ENCODE data around the gene STPG3. TPM values are rescaled to one million over a fixed set of nuclear protein-coding genes. Genes with fewer than 3 reads are reported as not detected.

STPG3 gene
- polyA plus RNA-seq, 2 of the 4 experiments (the other 2 are of a cell fraction), result not detected

Other genes starting within 250 kb of the STPG3 start
- gene ABCA2, start 223.0 kb upstream of the STPG3 start, polyA plus RNA-seq (2011; rRNA removed), result 8.3 and 10.1 TPM in 2 replicates
- gene ABCA2, start 223.0 kb upstream of the STPG3 start, polyA plus RNA-seq (2017; fragmentation: RNase III; extraction: RNeasy Plus Mini Kit Qiagen cat#74134 plus additional on column Dnase treatment), result 23.0 to 25.6 TPM (median 24.7 TPM) in 3 replicates
- not detected in 2 replicates for gene FUT7, start 219.2 kb upstream of the STPG3 start, polyA plus RNA-seq (2011; rRNA removed)
- 0.07 TPM in 1 of 3 replicates, not detected in the others for gene FUT7, start 219.2 kb upstream of the STPG3 start, polyA plus RNA-seq (2017; fragmentation: RNase III; extraction: RNeasy Plus Mini Kit Qiagen cat#74134 plus additional on column Dnase treatment)
- 12.7 and 13.0 TPM in 2 replicates for gene NPDC1, start 205.1 kb upstream of the STPG3 start, polyA plus RNA-seq (2011; rRNA removed)
- 33.2 to 40.6 TPM (median 40.2 TPM) in 3 replicates for gene NPDC1, start 205.1 kb upstream of the STPG3 start, polyA plus RNA-seq (2017; fragmentation: RNase III; extraction: RNeasy Plus Mini Kit Qiagen cat#74134 plus additional on column Dnase treatment)
- gene ENTPD2, start 197.2 kb upstream of the STPG3 start, polyA plus RNA-seq (2011; rRNA removed), result 0.75 and 2.3 TPM in 2 replicates
- 0.71 to 1.2 TPM (median 1.1 TPM) in 3 replicates for gene ENTPD2, start 197.2 kb upstream of the STPG3 start, polyA plus RNA-seq (2017; fragmentation: RNase III; extraction: RNeasy Plus Mini Kit Qiagen cat#74134 plus additional on column Dnase treatment)
- 6.5 and 6.9 TPM in 2 replicates for gene SAPCD2, start 180.7 kb upstream of the STPG3 start, polyA plus RNA-seq (2011; rRNA removed)
- 13.1 to 16.4 TPM (median 14.6 TPM) in 3 replicates for gene SAPCD2, start 180.7 kb upstream of the STPG3 start, polyA plus RNA-seq (2017; fragmentation: RNase III; extraction: RNeasy Plus Mini Kit Qiagen cat#74134 plus additional on column Dnase treatment)
- 1.2 and 1.9 TPM in 2 replicates for gene UAP1L1, start 173.8 kb upstream of the STPG3 start, polyA plus RNA-seq (2011; rRNA removed)
- 4.8 to 7.8 TPM (median 6.0 TPM) in 3 replicates for gene UAP1L1, start 173.8 kb upstream of the STPG3 start, polyA plus RNA-seq (2017; fragmentation: RNase III; extraction: RNeasy Plus Mini Kit Qiagen cat#74134 plus additional on column Dnase treatment)
- gene MAN1B1, start 164.3 kb upstream of the STPG3 start, polyA plus RNA-seq (2011; rRNA removed), result 31.7 and 47.8 TPM in 2 replicates
- gene MAN1B1, start 164.3 kb upstream of the STPG3 start, polyA plus RNA-seq (2017; fragmentation: RNase III; extraction: RNeasy Plus Mini Kit Qiagen cat#74134 plus additional on column Dnase treatment), result 45.1 to 48.6 TPM (median 47.0 TPM) in 3 replicates
- gene DPP7, start 136.6 kb upstream of the STPG3 start, polyA plus RNA-seq (2011; rRNA removed), result 27.6 and 36.0 TPM in 2 replicates
- gene DPP7, start 136.6 kb upstream of the STPG3 start, polyA plus RNA-seq (2017; fragmentation: RNase III; extraction: RNeasy Plus Mini Kit Qiagen cat#74134 plus additional on column Dnase treatment), result 61.3 to 71.8 TPM (median 68.5 TPM) in 3 replicates
- gene GRIN1, start 112.1 kb upstream of the STPG3 start, polyA plus RNA-seq (2011; rRNA removed), result 0.11 and 0.13 TPM in 2 replicates
- gene GRIN1, start 112.1 kb upstream of the STPG3 start, polyA plus RNA-seq (2017; fragmentation: RNase III; extraction: RNeasy Plus Mini Kit Qiagen cat#74134 plus additional on column Dnase treatment), result 0.30 to 0.51 TPM (median 0.45 TPM) in 3 replicates
- gene LRRC26, start 81.2 kb upstream of the STPG3 start, polyA plus RNA-seq (2011; rRNA removed), result 0.08 and 0.09 TPM in 2 replicates
- gene LRRC26, start 81.2 kb upstream of the STPG3 start, polyA plus RNA-seq (2017; fragmentation: RNase III; extraction: RNeasy Plus Mini Kit Qiagen cat#74134 plus additional on column Dnase treatment), result 0.80 to 1.2 TPM (median 1.0 TPM) in 3 replicates
- not detected in 2 replicates for gene TMEM210, start 79.2 kb upstream of the STPG3 start, polyA plus RNA-seq (2011; rRNA removed)
- gene TMEM210, start 79.2 kb upstream of the STPG3 start, polyA plus RNA-seq (2017; fragmentation: RNase III; extraction: RNeasy Plus Mini Kit Qiagen cat#74134 plus additional on column Dnase treatment), result not detected in 3 replicates
- 17.5 and 22.3 TPM in 2 replicates for gene ANAPC2, start 62.7 kb upstream of the STPG3 start, polyA plus RNA-seq (2011; rRNA removed)
- 35.4 to 40.7 TPM (median 39.9 TPM) in 3 replicates for gene ANAPC2, start 62.7 kb upstream of the STPG3 start, polyA plus RNA-seq (2017; fragmentation: RNase III; extraction: RNeasy Plus Mini Kit Qiagen cat#74134 plus additional on column Dnase treatment)
- gene SSNA1, start 62.6 kb upstream of the STPG3 start, polyA plus RNA-seq (2011; rRNA removed), result 52.6 and 54.1 TPM in 2 replicates
- gene SSNA1, start 62.6 kb upstream of the STPG3 start, polyA plus RNA-seq (2017; fragmentation: RNase III; extraction: RNeasy Plus Mini Kit Qiagen cat#74134 plus additional on column Dnase treatment), result 89.2 to 102 TPM (median 102 TPM) in 3 replicates
- gene TPRN, start 50.5 kb upstream of the STPG3 start, polyA plus RNA-seq (2011; rRNA removed), result 2.1 and 2.4 TPM in 2 replicates
- gene TPRN, start 50.5 kb upstream of the STPG3 start, polyA plus RNA-seq (2017; fragmentation: RNase III; extraction: RNeasy Plus Mini Kit Qiagen cat#74134 plus additional on column Dnase treatment), result 5.3 to 6.5 TPM (median 6.3 TPM) in 3 replicates
- gene TMEM203, start 45.6 kb upstream of the STPG3 start, polyA plus RNA-seq (2011; rRNA removed), result 47.3 and 51.8 TPM in 2 replicates
- 29.2 to 31.0 TPM (median 31.0 TPM) in 3 replicates for gene TMEM203, start 45.6 kb upstream of the STPG3 start, polyA plus RNA-seq (2017; fragmentation: RNase III; extraction: RNeasy Plus Mini Kit Qiagen cat#74134 plus additional on column Dnase treatment)
- gene NDOR1, start 45.6 kb upstream of the STPG3 start, polyA plus RNA-seq (2011; rRNA removed), result 5.6 and 6.4 TPM in 2 replicates
- gene NDOR1, start 45.6 kb upstream of the STPG3 start, polyA plus RNA-seq (2017; fragmentation: RNase III; extraction: RNeasy Plus Mini Kit Qiagen cat#74134 plus additional on column Dnase treatment), result 17.9 to 19.5 TPM (median 17.9 TPM) in 3 replicates
- 0.06 and 0.29 TPM in 2 replicates for gene RNF208, start 29.0 kb upstream of the STPG3 start, polyA plus RNA-seq (2011; rRNA removed)
- gene RNF208, start 29.0 kb upstream of the STPG3 start, polyA plus RNA-seq (2017; fragmentation: RNase III; extraction: RNeasy Plus Mini Kit Qiagen cat#74134 plus additional on column Dnase treatment), result 1.0 to 1.7 TPM (median 1.7 TPM) in 3 replicates
- gene CYSRT1, start 26.1 kb upstream of the STPG3 start, polyA plus RNA-seq (2011; rRNA removed), result 0.30 and 0.32 TPM in 2 replicates
- 0.81 to 1.0 TPM (median 0.87 TPM) in 3 replicates for gene CYSRT1, start 26.1 kb upstream of the STPG3 start, polyA plus RNA-seq (2017; fragmentation: RNase III; extraction: RNeasy Plus Mini Kit Qiagen cat#74134 plus additional on column Dnase treatment)
- gene RNF224, start 23.8 kb upstream of the STPG3 start, polyA plus RNA-seq (2011; rRNA removed), result not detected in 2 replicates
- gene RNF224, start 23.8 kb upstream of the STPG3 start, polyA plus RNA-seq (2017; fragmentation: RNase III; extraction: RNeasy Plus Mini Kit Qiagen cat#74134 plus additional on column Dnase treatment), result 0.04 to 0.07 TPM (median 0.07 TPM) in 3 replicates
- gene SLC34A3, start 20.4 kb upstream of the STPG3 start, polyA plus RNA-seq (2011; rRNA removed), result not detected in 2 replicates
- 0.04 to 0.05 TPM (median 0.05 TPM) in 3 replicates for gene SLC34A3, start 20.4 kb upstream of the STPG3 start, polyA plus RNA-seq (2017; fragmentation: RNase III; extraction: RNeasy Plus Mini Kit Qiagen cat#74134 plus additional on column Dnase treatment)
- gene TUBB4B, start 10.0 kb upstream of the STPG3 start, polyA plus RNA-seq (2011; rRNA removed), result 256 and 268 TPM in 2 replicates
- 646 to 795 TPM (median 671 TPM) in 3 replicates for gene TUBB4B, start 10.0 kb upstream of the STPG3 start, polyA plus RNA-seq (2017; fragmentation: RNase III; extraction: RNeasy Plus Mini Kit Qiagen cat#74134 plus additional on column Dnase treatment)
- 31.8 and 33.8 TPM in 2 replicates for gene NELFB, start 4.0 kb downstream of the STPG3 start, polyA plus RNA-seq (2011; rRNA removed)
- 44.4 to 46.3 TPM (median 45.3 TPM) in 3 replicates for gene NELFB, start 4.0 kb downstream of the STPG3 start, polyA plus RNA-seq (2017; fragmentation: RNase III; extraction: RNeasy Plus Mini Kit Qiagen cat#74134 plus additional on column Dnase treatment)
- 8.7 and 9.8 TPM in 2 replicates for gene TOR4A, start 26.4 kb downstream of the STPG3 start, polyA plus RNA-seq (2011; rRNA removed)
- gene TOR4A, start 26.4 kb downstream of the STPG3 start, polyA plus RNA-seq (2017; fragmentation: RNase III; extraction: RNeasy Plus Mini Kit Qiagen cat#74134 plus additional on column Dnase treatment), result 15.6 to 18.6 TPM (median 17.5 TPM) in 3 replicates
- gene NRARP, start 51.0 kb downstream of the STPG3 start, polyA plus RNA-seq (2011; rRNA removed), result 3.2 and 5.1 TPM in 2 replicates
- gene NRARP, start 51.0 kb downstream of the STPG3 start, polyA plus RNA-seq (2017; fragmentation: RNase III; extraction: RNeasy Plus Mini Kit Qiagen cat#74134 plus additional on column Dnase treatment), result 1.3 to 1.4 TPM (median 1.3 TPM) in 3 replicates
- gene EXD3, start 171.9 kb downstream of the STPG3 start, polyA plus RNA-seq (2011; rRNA removed), result 3.3 and 3.4 TPM in 2 replicates
- gene EXD3, start 171.9 kb downstream of the STPG3 start, polyA plus RNA-seq (2017; fragmentation: RNase III; extraction: RNeasy Plus Mini Kit Qiagen cat#74134 plus additional on column Dnase treatment), result 4.0 to 5.4 TPM (median 4.5 TPM) in 3 replicates
- gene NOXA1, start 172.1 kb downstream of the STPG3 start, polyA plus RNA-seq (2011; rRNA removed), result 0.44 and 0.58 TPM in 2 replicates
- 1.1 to 1.9 TPM (median 1.5 TPM) in 3 replicates for gene NOXA1, start 172.1 kb downstream of the STPG3 start, polyA plus RNA-seq (2017; fragmentation: RNase III; extraction: RNeasy Plus Mini Kit Qiagen cat#74134 plus additional on column Dnase treatment)
- 0.18 and 0.22 TPM in 2 replicates for gene ENTPD8, start 190.1 kb downstream of the STPG3 start, polyA plus RNA-seq (2011; rRNA removed)
- gene ENTPD8, start 190.1 kb downstream of the STPG3 start, polyA plus RNA-seq (2017; fragmentation: RNase III; extraction: RNeasy Plus Mini Kit Qiagen cat#74134 plus additional on column Dnase treatment), result 0.21 to 0.41 TPM (median 0.36 TPM) in 3 replicates
- gene NSMF, start 208.0 kb downstream of the STPG3 start, polyA plus RNA-seq (2011; rRNA removed), result 16.0 and 20.0 TPM in 2 replicates
- 29.2 to 35.0 TPM (median 33.0 TPM) in 3 replicates for gene NSMF, start 208.0 kb downstream of the STPG3 start, polyA plus RNA-seq (2017; fragmentation: RNase III; extraction: RNeasy Plus Mini Kit Qiagen cat#74134 plus additional on column Dnase treatment)